Activated CD4-positive, alpha-beta T cell treated with anti-CD3 and anti-CD28 coated beads for 36 hours (primary cell): Measurements from ENCODE around the gene CAB39L. TPM values are rescaled to one million over a fixed set of nuclear protein-coding genes. Genes with fewer than 3 reads are reported as not detected.

Experiments used
- ATAC-seq: fragments of 200-7000 bp; cut with Tn5 transposase; one replicate; pipeline ENCODE4 v1.10.0; 2021; ENCODE audit warnings: mild to moderate bottlenecking, moderate library complexity
- CTCF ChIA-PET: fragments of 350-600 bp; sonication (Branson Sonifier 250); formaldehyde crosslinking; loops from one replicate; lab custom pipeline; 2021; ENCODE audit warnings: antibody characterized with exemption; lab: Charles Lee
- POLR2A ChIA-PET: fragments of 350-600 bp; sonication (Branson Sonifier 250); formaldehyde crosslinking; loops from one replicate; lab custom pipeline; 2021; ENCODE audit warnings: antibody characterized with exemption, inconsistent platforms; lab: Charles Lee
- DNase-seq: peaks from one replicate; pipeline ENCODE4 v3.0.0-alpha.2; 2020
- H3K27ac Mint-ChIP-seq: one replicate; pipeline ENCODE4 v1.8.0; 2021; ENCODE audit warnings: mixed read lengths
- H3K27me3 Mint-ChIP-seq: one replicate; pipeline ENCODE4 v1.8.0; 2021; ENCODE audit warnings: mixed read lengths
- H3K36me3 Mint-ChIP-seq: one replicate; pipeline ENCODE4 v1.8.0; 2021; ENCODE audit warnings: low read depth, mixed read lengths
- H3K4me1 Mint-ChIP-seq: one replicate; pipeline ENCODE4 v1.8.0; 2021; ENCODE audit warnings: mixed read lengths
- H3K4me3 Mint-ChIP-seq: one replicate; pipeline ENCODE4 v1.8.0; 2021; ENCODE audit warnings: mild to moderate bottlenecking, moderate library complexity, mixed read lengths
- H3K9me3 Mint-ChIP-seq: one replicate; pipeline ENCODE4 v1.8.0; 2021; ENCODE audit warnings: low read depth, mixed read lengths
- intact Hi-C, 2 experiments: fragments of 100-400 bp; cut with DNase I in 1 of 2; cut with micrococcal nuclease in 1 of 2; formaldehyde crosslinking; loops; one replicate each; pipeline versions ENCODE4 v1.14.2 to v1.15.1; 2022 to 2024; cut with DNase I, micrococcal nuclease
- total RNA-seq, 2 experiments: library from RNA; stranded (reverse); gene quantifications; one replicate each; pipeline ENCODE4 v1.2.3, GENCODE V29; 2021

Gene CAB39L
- total RNA-seq, 2 experiments from 2014 or later = 4.8 to 5.7 TPM

DNA sequence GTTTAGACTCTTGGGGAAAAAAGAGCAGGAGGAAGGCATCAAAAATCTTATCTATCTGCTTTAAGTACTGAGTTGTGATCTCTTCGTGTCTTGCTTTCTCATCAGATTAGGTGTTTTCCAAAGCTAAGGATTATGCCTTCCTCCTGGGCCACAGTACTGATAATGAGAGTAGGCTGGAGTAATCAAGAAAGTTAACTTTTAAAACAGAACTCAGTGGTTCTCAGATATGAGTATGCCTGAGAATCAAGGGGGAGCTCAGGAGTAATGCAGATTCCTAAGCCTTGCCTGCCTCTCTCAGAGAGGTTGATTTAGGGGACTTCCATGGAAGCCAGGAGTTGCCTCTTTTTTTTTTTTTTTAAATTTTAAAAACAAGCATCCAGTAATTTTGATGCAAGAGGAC is 172.6 kb downstream of the CAB39L start:
- Mint-ChIP-seq H3K4me1 (peaks cover 12% of the 10 kb centered on the region), H3K9me3 (no peaks in the 10 kb centered on the region), H3K27ac (no peak overlapping the region), H3K4me3 (no peak overlapping the region), H3K27me3 (no peaks in the 10 kb centered on the region), H3K36me3 (peaks cover 10% of the 10 kb centered on the region)
- DNase-seq = no peak
- ATAC-seq = peak; percentile 94
- intact Hi-C loops = loop anchor here in 1 of 2 experiments (5.0 kb wide), 1 partner anchor 159 kb away; no protein-coding TSS in a partner anchor
- ChIA-PET POLR2A (interaction anchor here (0.6 kb wide), 1 partner anchor 947 kb away, joined by 3 read pairs; no protein-coding TSS in a partner anchor), CTCF (interaction anchor here (1.0 to 2.5 kb wide), 2 partner anchors 9 to 335 kb away, joined by 3 to 11 read pairs; no protein-coding TSS in a partner anchor)

DNA sequence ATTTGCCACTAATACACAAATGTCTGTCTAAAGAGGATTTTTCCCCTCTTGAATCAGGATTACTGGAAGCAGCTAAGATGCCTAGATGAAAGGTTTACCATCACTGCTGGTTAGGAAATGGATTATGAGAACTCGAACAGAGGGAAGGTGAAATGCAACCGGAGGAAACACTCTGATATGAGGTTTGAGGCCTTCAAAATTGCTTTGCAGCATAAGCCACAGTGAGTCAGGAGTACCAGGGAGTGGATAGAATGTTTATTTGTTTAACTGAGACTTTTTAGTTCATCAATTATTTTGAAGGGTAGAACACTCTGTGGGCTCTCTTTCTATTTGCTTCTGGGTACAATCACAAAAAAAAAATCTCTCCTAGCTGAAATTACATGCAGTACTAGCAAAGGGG is 178.0 kb downstream of the CAB39L start:
- intact Hi-C loops = no loop called here
- Mint-ChIP-seq H3K36me3 (peaks cover 13% of the 10 kb centered on the region), H3K9me3 (no peaks in the 10 kb centered on the region)

DNA sequence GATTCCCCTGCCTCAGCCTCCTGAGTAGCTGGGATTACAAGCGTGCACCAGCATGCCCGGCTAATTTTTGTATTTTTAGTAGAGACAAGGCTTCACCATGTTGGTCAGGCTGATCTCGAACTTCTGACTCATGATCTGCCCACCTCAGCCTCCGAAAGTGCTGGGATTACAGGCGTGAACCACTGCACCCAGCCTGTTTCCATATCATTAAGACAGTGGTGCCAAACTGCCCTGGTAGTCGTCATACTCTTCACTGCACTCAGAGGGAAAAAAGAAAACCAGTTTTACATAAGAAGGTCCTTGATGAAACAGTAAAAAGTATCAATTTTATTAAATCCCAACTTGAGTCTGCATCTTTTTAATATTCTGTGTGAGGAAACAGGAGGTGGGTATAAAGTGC is 181.2 kb downstream of the CAB39L start:
- no peaks in the 10 kb centered on the region for H3K27me3 Mint-ChIP-seq
- no peak for DNase-seq
- peaks cover 18% of the 10 kb centered on the region for H3K36me3 Mint-ChIP-seq
- intact Hi-C loops = no loop called here
- peaks cover 7% of the 10 kb centered on the region for H3K4me1 Mint-ChIP-seq
- ATAC-seq = peak; percentile 33
- ChIA-PET CTCF (no interaction called here), POLR2A (no interaction called here)
- H3K4me3 Mint-ChIP-seq = no peak overlapping the region
- no peak overlapping the region for H3K27ac Mint-ChIP-seq
- H3K9me3 Mint-ChIP-seq = no peaks in the 10 kb centered on the region

More for the DNA sequence above, 178.0 kb downstream of the CAB39L start:
- Mint-ChIP-seq H3K27ac (no peak overlapping the region), H3K4me1 (peaks cover under 1% of the 10 kb centered on the region), H3K4me3 (no peak overlapping the region), H3K27me3 (no peaks in the 10 kb centered on the region)
- ChIA-PET CTCF (no interaction called here), POLR2A (no interaction called here)
- DNase-seq = no peak
- ATAC-seq = no peak

DNA sequence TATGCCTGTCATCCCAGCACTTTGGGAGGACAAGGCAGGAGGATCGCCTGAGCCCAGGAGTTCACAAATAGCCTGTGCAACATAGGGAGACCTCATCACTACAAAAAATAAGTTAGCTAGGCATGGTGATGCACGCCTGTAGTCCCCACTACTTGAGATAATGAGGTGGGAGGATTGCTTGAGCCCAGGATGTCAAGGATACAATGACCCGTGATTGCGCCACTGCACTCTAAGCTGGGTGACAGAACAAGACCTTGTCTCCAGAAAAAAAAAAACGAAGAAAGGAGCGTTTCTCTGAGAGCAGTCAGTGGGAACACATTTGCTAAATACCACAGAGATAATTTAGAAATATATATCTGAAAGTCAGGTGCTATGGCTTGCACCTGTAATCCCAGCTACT is 184.3 kb downstream of the CAB39L start:
- ChIA-PET POLR2A (no interaction called here), CTCF (interaction anchor here (0.7 to 2.6 kb wide), 2 partner anchors 19 to 21 kb away, joined by 3 to 8 read pairs; no protein-coding TSS in a partner anchor)
- DNase-seq = no peak
- Mint-ChIP-seq H3K4me1 (peaks cover 25% of the 10 kb centered on the region), H3K36me3 (peaks cover 33% of the 10 kb centered on the region), H3K27me3 (no peaks in the 10 kb centered on the region), H3K4me3 (no peak overlapping the region), H3K27ac (no peak overlapping the region), H3K9me3 (no peaks in the 10 kb centered on the region)
- intact Hi-C loops = no loop called here
- no peak for ATAC-seq

Other genes with a start within 250 kb of the CAB39L start
- not detected for gene MLNR, start 223.7 kb downstream of the CAB39L start, total RNA-seq
- 1 to 10 TPM; 8.5 to 9.7 TPM for gene CDADC1, start 196.1 kb downstream of the CAB39L start, total RNA-seq
- gene SETDB2, start 210 bp upstream of the CAB39L start, total RNA-seq = 10 to 100 TPM; 14.2 to 15.1 TPM
- 100 to 1,000 TPM in 1 of 2 experiments, 10 to 100 TPM in 1; 84.0 to 106 TPM for gene PHF11, start 51.9 kb upstream of the CAB39L start, total RNA-seq
- gene RCBTB1, start 141.5 kb upstream of the CAB39L start, total RNA-seq = 10 to 100 TPM in 1 of 2 experiments, 1 to 10 TPM in 1; 9.8 to 14.9 TPM
- gene ARL11, start 184.4 kb upstream of the CAB39L start, total RNA-seq = under 1 TPM; 0.72 to 0.85 TPM
- gene EBPL, start 247.4 kb upstream of the CAB39L start, total RNA-seq = 10 to 100 TPM; 40.7 to 55.8 TPM